GM21367 (cell line): ENCODE data around the gene CEP112.

Experiments used
- ATAC-seq: cut with Tn5 transposase; IDR thresholded peaks from one replicate; pipeline ENCODE4 v1.9.1; 2021; ENCODE audit not compliant: unreplicated experiment

The CEP112 gene

DNA sequence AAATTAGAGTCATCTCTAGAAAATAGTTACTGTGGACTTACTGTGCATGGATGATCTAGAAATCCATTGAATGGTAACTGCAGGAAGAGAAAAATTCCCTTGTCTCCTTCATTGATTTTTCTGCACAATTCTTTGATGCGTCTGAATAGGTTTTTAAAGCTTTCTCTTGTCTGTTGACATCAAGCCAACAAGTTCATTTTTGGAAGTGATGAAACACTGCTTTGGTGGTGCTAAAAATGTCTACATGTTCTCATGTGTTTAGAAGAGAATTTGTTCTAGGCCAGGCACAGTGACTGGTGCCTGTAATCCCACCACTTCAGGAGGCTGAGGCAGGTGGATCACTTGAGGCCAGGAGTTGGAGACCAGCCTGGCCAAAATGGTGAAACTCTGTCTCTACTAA lies 573.4 kb downstream of the CEP112 start:
- ATAC-seq, result no peak

DNA sequence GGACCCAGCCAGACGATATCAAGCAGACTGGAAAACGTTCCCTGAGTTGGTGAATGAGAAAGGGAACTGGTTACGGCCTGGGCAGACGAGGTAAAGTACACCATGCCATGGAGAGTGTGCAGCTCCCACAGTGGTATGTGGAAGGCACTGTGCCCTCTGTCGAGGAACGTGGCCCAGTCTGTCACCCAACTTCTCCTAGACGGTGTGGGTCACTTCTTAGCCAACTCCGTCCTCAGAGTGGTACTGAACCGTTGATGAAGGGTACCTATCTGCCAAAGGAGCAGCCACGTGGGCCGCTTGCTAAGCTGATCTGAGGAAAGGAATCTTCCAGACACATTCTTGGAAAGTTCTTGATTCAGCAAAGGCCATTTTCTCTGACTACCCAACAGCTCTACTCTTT lies 574.4 kb downstream of the CEP112 start:
- no peak for ATAC-seq

DNA sequence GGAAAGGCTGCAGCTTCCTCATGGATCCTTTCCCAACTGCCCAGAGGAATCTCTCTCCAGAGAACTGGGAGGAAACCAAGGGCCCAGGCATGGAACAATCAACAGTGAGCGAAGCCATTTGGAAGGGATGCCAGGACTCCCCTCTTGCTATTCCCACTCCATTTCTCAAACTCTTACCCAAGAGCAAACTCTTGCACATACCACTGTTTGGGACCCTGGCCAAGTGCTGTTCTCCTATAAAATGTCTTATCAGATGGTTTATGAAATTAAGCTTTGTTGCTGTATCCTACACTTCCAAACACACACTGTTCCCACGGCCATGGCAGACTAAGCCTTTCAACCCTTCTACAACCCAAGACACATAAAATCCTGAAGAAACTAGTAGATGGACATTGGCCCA lies 582.2 kb downstream of the CEP112 start:
- ATAC-seq, result no peak

- no peak for ATAC-seq
Measured at GRCh38 chr17:65609286-65609685, 582.6 kb downstream of the CEP112 start.

DNA sequence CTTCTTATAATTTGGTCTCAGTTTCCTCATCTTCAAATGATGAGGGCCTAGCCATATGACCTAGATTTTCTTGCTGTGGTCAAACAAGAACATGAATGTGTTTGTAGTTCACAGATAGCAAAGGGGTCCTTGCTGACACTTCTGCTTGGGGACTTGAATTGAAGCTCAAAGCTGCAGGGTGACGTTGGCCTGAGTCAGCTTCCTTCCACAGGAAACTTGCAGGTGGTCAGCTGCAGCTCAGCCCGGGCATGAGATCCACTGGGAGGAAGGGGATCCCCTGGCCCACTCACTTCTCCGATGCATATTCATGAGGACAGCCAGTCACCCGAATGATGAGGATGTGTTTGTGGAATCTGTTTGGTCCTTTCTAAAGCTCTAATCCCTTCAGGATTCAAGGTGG lies 587.9 kb downstream of the CEP112 start:
- no peak for ATAC-seq

DNA sequence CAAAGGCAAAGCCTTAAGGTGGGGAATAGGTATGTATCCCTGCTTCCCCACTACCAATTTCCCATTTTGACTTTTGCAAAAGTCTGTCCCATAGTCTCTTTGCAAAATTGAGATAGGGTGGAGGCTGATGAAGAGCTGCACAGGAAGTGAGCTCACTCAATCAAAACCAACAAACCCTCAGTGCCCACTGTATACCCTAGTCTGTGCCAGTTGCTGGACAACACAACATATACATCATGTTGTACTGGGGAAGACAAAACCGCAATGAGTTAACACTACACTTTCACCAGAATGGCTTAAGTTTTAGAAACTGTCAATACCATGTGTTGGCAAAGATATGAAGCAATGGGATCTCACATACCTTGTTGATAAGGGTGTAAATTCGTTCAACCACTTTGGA lies 590.1 kb downstream of the CEP112 start:
- no peak for ATAC-seq

- ATAC-seq, result no peak
Measured at GRCh38 chr17:65601145-65601544, 590.8 kb downstream of the CEP112 start.

DNA sequence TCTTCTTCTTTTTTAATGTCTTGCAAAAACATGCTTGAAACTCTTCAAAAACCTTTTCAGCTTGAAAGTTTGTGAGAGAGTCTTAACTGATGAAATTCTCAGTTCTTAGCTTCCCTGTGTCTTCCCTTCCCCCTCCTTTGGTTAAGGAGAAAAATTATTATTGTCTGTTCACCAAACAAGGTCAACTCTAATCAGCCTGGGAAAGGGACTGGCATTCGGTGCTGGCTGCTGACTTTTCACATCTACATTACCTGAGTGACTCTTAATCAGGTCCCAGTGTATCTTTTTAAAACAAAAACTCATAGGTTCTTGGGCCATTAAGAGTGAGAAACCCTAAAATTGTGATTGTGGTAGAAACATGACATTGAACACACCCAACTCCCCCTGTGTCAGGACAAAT lies 591.4 kb downstream of the CEP112 start:
- no peak for ATAC-seq

DNA sequence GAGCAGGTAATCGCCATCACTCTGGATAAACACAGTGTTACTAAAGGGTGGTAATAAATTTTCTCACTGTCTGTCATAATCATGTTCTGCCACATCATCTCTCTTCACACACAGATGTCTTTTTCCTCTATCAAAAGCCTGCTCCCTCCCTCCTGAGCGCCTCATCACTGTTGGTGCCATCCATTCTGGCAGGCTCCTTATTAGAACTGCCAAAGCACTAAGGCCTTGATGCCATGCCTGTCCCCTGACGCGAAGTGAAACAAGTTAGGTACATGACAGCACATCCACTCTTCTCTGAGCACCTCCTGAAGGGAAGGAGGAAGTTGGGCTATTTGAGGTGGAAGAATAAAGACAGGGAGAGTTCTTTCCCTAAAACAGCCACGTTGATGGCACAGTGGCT lies 592.3 kb downstream of the CEP112 start:
- ATAC-seq, result no peak

GRCh38 chr17:65598746-65599145 lies 593.2 kb downstream of the CEP112 start:
- ATAC-seq, result no peak

- ATAC-seq, result no peak
Measured at GRCh38 chr17:65595071-65595656, 596.8 kb downstream of the CEP112 start.

GRCh38 chr17:65593855-65594845 lies 597.8 kb downstream of the CEP112 start:
- no peak for ATAC-seq

GRCh38 chr17:65593092-65593854 lies 598.7 kb downstream of the CEP112 start:
- no peak for ATAC-seq

DNA sequence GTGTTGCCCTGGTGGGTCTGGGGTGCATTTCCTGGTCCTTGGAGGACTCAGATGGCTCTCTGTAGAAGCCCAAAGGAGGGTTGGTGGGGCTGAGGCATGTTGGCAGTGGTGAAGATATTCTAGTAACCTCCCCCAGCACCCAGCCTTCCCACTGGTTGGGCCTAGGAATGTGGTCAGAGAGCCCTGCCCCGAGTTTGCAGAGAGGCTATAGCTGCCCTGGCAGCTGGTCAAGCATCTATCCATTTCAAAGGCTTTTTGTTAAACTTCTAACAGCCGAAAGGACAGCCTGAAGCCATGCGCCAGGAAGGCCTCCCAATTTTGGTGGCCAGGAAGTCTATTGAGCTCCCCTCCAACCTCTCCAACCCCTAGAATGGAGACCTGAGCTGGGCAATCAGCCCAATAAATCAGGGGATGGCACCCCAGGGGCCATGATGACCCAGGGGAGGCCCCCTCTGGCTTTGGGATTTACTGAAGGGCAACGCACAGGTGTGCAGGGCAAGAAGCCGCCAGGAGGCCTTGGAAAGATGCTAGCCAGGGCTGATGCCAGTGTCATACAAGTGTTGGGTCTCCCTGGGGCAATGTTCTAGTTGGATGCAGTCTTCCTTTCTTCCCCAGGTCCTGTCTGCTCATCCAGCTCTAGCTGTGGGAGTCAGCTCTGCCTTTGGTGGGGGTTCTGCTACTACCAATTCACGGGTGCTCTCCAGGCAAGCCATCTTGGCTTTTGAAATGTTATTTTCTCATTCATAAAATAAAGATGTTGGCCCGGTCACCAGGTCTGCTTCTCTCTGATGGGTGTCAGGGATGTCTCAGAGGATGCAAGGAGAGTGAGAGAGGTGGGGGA lies 599.6 kb downstream of the CEP112 start:
- no peak for ATAC-seq

GRCh38 chr17:65589321-65589720 lies 602.6 kb downstream of the CEP112 start:
- no peak for ATAC-seq

- no peak for ATAC-seq
Measured at GRCh38 chr17:65588181-65588808, 603.6 kb downstream of the CEP112 start.

- ATAC-seq, result no peak
Measured at GRCh38 chr17:65587534-65588180, 604.3 kb downstream of the CEP112 start.

DNA sequence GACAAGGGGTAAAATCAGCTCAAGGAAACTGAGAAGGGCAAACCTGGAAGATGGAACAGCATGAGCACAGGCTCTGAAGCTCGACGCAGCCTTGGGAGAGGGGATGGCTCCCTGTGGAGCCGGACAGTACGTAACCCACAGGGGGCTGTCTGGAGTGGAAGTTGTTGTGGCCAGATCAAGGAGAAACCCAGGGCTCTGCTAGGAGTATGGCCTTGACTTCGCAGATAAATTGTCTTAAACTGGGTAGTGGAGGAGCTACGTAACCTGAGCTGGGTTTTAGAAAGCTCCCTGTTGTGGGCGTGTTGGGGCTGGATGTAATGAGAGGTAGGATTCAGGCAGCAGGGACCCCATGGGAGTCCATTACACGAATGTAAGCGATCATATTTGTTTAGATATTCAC lies 605.0 kb downstream of the CEP112 start:
- no peak for ATAC-seq
